Measurements from ENCODE around the gene KCNC1.

DNA sequence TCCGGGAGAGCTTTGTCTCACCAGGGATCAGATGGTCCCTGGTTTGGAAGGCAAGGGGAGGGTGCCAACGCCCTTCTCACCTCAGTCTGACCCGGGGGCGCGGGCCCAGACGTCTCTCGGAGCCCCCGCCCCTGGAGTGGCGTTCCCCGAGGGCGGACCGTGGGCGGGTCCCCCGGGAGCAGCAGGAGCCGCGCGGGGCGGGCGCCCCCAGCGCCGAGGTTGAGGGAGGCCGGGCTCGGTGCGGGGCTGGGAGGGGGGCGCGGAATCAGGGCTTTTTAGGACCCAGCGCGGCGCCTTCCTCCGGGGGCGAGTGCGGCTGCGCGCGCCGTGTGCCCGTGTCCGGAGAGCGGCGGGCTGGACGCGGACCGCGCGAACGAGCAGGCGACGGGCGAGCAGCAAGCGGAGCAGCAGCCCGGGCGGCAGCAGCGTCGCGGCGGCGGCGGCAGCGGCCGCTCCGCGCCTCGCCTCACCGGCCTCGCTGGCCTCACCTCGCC lies at the start of gene KCNC1:
- TF ChIP-seq, protein P1, sequence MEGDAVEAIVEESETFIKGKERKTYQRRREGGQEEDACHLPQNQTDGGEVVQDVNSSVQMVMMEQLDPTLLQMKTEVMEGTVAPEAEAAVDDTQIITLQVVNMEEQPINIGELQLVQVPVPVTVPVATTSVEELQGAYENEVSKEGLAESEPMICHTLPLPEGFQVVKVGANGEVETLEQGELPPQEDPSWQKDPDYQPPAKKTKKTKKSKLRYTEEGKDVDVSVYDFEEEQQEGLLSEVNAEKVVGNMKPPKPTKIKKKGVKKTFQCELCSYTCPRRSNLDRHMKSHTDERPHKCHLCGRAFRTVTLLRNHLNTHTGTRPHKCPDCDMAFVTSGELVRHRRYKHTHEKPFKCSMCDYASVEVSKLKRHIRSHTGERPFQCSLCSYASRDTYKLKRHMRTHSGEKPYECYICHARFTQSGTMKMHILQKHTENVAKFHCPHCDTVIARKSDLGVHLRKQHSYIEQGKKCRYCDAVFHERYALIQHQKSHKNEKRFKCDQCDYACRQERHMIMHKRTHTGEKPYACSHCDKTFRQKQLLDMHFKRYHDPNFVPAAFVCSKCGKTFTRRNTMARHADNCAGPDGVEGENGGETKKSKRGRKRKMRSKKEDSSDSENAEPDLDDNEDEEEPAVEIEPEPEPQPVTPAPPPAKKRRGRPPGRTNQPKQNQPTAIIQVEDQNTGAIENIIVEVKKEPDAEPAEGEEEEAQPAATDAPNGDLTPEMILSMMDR (IDR thresholded peaks at IDR 0.05; ENCODE audit: low read depth, low read length), result no peak
- no peak for TF ChIP-seq EZH2phosphoT487 (IDR thresholded peaks at IDR 0.05; ENCODE audit: low read depth)
